HG03558 (cell line): ENCODE results near the gene YPEL4.

Experiments used
- ATAC-seq: cut with Tn5 transposase; IDR thresholded peaks from one replicate; pipeline ENCODE4 v1.9.1; 2021; ENCODE audit warnings: moderate number of reproducible peaks; ENCODE audit not compliant: unreplicated experiment; ENCODE audit errors: extremely low read depth

YPEL4 gene

DNA sequence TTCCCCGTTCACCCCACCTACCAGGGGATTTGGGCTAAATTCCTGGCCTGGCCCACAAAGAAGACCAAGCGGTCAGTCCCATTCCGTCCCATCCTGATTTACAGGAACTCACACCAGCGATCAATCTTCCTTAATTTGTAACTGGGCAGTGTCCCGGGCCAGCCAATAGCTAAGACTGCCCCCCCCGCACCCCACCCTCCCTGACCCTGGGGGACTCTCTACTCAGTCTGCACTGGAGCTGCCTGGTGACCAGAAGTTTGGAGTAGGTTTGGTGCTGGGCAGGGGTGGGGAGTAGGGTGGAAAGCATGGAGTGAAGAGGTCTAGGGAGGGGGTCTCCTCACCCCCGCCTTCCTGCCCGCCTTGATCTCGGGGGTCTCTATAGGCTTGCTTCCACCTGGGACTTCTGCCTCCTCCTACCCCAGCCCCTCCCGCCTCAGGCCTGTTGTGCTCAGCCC, 52.2 kb downstream of the YPEL4 start, which contains the start of gene SERPING1:
TSS of gene SERPING1 (plus strand) at position 225 of the 455 bp plus-strand sequence. CDS start 586 bp downstream, outside the sequence.
- no peak for ATAC-seq

GRCh38 chr11:57596266-57596885, 53.3 kb downstream of the YPEL4 start:
- no peak for ATAC-seq
